ENCODE measurements around the gene C11orf21.

The C11orf21 gene

DNA sequence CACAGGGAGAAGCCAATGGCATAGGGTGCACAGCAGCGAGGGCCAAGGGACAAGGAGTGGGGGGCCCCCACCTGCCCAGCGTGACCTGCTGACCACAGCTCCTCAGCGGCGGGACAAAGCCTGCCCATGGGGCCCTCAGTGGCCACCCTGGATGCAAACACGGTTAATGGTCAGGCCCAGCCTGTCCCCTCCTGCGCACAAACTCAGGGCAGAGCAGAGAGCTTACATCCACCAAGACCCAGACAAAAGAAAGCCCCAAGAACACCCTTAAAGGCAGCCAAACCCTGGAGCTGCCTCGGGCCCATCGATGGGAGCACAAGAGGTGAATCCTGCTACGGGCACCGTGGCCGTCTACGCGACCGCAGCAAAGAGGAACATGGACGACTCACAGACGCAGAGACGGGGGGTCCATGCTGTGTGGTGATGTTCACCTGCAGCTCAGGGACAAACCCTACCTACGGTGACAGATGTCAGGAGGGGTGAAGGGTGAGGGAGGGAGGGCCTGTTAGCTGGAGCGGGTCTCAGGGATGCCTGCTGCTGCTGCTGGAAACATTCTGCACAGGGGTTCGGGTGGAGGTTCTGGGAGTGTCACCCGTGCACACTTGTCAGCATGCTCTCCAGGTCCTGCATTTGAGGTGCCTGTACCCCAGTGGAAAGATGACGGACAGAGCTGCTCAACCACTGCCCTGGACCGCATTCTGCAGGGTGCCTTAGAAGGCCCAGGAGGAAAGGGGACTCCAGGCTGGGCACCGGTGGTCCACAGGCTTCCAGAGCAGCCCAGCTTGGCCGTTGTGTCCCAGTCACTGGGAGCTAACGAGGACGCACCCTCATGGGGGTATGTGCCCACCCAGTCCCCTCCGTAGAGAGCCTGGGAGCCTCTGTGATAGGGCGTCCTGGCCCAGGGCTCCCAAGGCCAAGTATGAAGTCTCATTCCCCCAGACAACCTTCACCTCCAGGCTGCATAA, 42.9 kb downstream of the C11orf21 start:
- DNase-seq = no peak

DNA sequence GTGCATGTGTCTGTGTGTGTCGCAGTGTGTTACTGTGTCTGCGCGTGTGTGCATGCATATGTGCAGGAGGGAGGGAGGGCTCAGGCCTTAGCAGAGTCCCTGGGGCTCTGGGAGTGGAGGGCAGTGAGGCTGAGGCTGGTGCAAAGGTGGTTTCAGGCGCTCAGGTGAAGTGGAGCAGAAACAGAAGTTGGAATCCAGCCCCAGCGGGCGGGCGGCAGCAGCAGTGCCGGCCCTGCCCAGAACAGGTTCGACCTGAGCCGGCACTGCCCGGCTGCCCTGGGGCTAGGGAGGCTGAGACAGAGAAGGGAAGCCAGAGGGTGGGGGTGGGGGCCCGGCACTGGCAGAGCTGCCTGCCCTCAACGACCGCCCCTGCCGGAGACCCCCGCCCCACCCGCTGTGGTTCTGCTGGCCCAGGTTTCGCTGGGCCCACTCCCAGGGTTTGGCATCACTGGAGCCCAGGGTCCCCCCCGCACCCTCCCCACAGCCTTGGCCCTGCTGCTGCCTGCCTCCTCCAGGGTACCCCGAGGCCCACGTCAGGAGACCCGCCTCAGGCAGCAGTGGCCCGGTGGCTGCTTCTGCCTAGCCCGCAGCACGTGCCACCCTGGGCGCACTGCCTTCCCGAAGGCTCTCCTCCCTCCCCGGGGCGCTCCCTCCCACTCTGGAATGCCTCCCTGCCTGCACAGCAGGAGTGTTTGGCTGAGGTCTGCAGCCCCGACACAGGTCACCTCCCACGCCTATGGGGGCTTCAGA, 44.6 kb downstream of the C11orf21 start:
- DNase-seq = no peak

- DNase-seq = no peak
These were observed 45.3 kb downstream of the C11orf21 start for GRCh38 chr11:2256293-2256913.

GRCh38 chr11:2252018-2252417, 49.7 kb downstream of the C11orf21 start:
- DNase-seq = no peak

- DNase-seq = no peak
These were observed 50.6 kb downstream of the C11orf21 start for GRCh38 chr11:2251138-2251537.

DNA sequence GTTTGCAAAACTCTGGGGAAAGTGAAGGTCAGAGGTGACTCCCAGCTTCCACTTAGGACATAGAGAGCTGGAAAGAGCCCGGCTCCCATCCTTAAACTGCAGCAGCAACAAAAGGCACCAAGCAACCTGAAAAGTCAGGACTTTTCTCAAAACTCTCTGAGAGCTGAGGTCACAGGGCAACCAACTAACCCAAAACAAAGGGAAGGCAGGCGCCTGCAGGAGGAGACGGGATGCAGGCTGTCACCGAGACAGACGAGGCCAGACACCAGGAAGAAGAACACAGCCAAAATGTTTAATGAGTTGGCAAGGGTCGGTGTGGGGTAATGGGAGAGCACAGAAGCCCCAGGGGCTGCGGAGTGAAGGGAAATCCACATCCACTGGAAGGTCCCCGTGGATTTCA, 51.2 kb downstream of the C11orf21 start:
- DNase-seq = no peak

- DNase-seq = no peak
These were observed 51.7 kb downstream of the C11orf21 start for GRCh38 chr11:2250041-2250440.

- no peak for DNase-seq
These were observed 52.4 kb downstream of the C11orf21 start for GRCh38 chr11:2249189-2249916.

DNA sequence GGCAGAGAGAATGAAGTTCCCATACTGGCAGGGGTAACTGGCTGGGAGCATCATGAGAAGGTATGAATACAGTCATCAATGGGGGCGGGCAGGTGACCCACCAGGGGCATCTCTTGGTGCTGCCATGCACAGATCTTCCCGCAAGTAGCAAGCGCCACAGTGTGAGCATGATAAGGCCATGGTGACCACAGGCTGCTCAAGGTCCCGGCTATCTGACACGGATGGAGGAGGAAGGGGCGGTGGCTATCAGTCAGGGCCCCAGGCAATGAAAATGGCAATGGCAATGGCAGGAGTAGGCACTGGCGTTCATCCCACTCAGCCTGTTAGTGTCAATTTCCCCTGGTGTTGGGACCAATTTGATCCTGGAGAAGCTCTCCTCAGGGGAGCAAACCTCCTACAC, 53.0 kb downstream of the C11orf21 start:
- no peak for DNase-seq

DNA sequence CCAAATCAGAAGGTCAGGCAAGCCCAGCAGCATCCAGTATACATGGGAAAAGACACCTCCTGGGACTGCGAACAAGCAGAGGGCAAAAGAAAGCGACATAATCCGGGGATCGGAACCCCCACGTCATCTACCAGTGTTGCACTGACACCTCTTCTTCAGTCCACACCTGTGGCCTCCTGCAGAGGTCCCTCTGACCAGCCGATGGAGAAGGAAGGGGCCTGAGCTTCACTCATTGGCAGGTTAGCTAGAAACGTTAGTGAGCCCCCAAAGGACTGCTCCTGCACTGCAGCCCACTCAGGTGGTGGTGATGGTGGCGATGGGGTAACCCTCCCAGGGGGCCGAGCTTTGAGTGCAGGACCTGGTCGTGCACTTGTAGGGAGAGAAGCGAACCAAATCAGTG, 53.5 kb downstream of the C11orf21 start:
- DNase-seq = no peak

- DNase-seq = no peak
These were observed 54.2 kb downstream of the C11orf21 start for GRCh38 chr11:2247496-2247895.
